ENCODE data around the gene PGPEP1.
"Not testable (repeated sequence)": the region's sequence is repeated elsewhere in the genome, so short reads cannot be mapped to it uniquely, and the experiment has no call there.

Gene PGPEP1

DNA sequence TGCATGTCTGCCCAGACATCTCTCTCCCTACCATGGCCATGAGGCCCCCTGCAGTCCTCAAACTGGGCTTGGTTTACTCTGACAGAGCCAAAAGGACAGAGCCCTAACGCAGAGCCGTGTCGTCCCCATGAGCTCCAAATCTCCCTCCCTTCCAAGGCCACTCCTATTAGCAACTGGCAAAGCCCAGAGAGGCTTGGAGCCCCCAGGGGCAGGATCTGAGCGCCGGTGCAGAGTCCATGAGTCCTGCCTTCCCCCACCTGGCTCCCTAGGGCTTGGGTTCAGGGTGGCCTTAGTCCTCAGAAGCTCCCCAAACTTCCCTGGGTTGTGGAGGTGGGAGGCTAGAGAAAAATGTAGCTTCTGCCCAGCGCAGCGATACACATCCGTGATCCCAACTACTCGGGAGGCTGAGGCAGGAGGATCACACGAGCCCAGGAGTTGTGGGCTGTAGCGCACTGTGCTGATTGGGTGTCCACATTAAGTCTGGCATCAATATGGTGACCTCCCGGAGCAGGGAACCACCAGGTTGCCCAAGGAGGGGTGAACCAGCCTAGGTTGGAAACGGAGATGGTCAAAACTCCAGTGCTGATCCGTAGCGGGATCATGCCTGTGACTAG is 7.4 kb upstream of the PGPEP1 start:
- DNase-seq: no peak

GRCh38 chr19:18333680-18334079 is 6.7 kb upstream of the PGPEP1 start:
- no peak for DNase-seq

- no peak for DNase-seq
Measured at GRCh38 chr19:18336121-18336520, 4.3 kb upstream of the PGPEP1 start.

DNA sequence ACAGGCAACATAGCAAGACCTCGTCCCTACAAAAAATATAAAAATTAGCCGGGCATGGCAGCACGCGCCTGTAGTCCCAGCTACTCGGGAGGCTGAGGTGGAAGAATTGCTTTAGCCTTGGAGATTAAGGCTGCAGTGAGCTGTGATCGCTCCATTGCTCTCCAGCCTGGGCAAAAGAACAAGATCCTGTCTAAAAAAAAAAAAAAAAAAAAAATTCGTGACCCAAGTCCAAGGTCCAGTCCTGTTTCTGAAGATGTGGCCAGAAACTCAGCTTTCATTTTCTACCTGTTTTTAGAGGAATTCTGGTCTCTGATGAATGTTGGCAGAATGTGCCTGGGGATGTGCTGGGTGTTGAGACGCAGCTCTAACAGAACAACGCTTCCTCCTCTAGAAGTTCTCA is 1.9 kb upstream of the PGPEP1 start:
- no peak for DNase-seq

DNA sequence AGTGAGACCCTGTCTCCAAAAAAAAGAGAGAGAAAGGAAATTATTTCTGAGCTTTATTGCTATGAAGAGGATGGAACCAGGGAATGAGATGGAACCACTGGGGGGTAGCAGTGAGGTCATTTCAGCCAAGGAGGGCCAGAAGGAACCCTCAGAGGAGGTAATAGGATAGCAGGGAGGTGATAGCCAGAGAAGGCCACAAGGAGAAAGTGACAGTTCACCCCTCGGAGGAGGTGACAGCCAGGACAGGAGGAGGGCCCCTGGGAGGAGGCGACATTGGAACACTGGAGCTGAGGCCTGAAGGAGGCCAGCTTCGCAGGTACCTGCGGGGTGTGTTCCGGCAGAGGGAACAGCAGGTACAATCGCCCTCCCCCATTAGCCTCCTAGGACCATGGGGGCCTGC is 675 bp upstream of the PGPEP1 start:
- peak; percentile 67 for DNase-seq

DNA sequence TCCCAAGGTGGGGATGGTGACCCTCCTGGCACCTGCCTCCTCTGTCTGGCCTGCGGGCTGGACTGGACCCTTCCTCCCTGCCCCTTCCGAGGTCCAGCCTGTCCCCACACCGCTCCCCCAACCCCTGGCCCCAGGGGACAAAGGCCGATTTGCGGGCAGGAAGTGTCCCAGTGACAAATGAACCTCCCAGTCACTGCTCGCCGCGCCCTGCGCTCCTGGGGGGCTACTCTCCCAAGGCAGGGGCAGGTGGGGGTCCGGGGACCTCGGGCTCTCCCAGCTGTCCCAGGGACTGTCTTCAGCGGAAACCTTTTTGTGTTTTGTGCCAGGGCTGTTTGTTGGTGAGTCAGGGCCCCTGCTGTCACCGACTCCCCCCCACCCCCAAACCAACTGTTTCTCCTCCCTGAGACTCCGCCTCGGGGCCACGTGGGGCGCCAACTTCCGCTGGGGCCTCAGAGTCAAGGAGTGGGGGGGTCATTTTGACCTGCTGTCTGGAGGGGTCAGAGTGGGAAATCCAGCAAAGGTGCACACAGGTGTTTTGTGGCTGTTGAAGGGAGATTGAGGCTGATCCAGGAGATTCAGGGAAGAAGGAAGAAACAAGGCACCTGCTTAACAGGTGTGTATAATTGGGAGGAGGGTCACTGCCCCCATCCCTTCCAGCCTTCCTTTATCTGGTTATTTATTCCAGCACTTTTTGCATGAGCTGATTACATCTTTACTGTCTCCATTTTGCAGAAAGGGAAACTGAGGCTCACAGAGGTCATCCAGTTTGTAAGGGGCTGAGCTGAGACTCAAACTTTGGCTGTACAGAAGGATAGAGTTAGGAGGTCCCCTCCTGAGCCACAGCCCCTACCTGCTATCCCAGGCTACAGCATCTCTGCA is 831 bp downstream of the PGPEP1 start:
- DNase-seq: peak; percentile 72

DNA sequence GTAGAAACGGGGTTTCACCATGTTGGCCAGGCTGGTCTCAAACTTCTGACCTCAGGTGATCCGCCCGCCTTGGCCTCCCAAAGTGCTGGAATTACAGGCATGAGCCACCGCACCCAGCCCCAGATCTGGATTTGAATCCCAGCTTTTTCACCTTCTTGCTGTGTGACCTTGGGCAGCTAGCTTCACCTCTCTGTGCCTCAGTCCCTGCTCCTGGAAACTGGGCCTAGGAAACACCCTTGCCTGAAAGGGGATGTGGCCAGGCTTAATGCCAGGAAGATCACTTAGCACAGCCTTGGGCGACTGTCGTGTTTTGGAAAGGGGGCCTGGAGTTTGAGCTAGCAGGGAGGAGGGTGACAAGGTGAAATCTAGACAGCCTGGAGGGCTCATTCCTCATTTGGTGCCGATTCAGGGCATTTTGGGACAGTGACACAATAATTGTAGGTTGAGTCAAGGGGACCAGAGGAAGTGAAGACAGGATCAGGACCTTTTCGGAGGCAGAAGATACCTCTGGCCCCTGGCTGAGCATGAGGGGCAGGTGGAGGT is 1.8 kb downstream of the PGPEP1 start:
- no peak for DNase-seq

DNA sequence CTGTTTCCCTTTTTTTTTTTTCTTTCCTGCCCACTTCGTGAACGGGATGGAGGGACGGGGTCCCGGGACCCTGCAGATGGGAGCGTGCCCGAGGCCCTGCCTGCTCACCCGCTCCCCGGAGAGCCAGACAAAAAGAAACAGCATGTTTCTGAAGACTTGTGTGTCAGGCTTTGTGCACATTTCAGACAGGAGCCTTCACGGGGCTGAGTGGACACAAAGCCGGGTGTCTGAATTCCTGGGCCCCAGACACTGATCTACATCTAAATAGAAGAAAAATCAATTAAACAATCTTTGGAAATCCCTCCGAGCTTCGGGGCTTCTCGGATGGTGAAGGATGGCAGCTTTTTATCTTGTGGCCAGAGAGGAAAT is 4.2 kb downstream of the PGPEP1 start:
- DNase-seq: no peak

GRCh38 chr19:18345296-18345695 is 4.9 kb downstream of the PGPEP1 start:
- DNase-seq: no peak

GRCh38 chr19:18346091-18346490 is 5.7 kb downstream of the PGPEP1 start:
- no peak for DNase-seq

DNA sequence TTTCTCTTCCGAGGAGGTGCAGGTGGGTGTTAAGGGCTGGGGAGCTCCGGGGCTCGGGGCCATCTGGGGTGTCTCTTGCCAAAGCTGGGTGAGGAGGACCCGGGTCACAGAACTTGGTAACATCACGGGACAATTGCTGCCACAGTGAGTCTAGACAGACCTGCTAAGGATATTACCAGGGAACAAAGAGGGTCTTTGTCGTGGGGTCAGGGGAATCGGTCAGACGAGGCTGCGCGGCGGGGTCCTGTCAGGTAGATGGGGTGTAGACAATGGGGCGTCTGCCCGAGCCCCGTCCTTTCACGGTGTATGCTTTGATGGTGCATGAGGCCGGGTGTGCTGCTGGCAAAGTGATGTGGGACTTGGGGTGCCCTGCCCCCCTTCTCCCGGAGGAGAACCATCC is 7.8 kb downstream of the PGPEP1 start:
- no peak for DNase-seq

GRCh38 chr19:18348818-18349339 is 8.5 kb downstream of the PGPEP1 start:
- DNase-seq: not testable (repeated sequence)

- peak; percentile 29 for DNase-seq
Measured at GRCh38 chr19:18349524-18350128, 9.2 kb downstream of the PGPEP1 start.

DNA sequence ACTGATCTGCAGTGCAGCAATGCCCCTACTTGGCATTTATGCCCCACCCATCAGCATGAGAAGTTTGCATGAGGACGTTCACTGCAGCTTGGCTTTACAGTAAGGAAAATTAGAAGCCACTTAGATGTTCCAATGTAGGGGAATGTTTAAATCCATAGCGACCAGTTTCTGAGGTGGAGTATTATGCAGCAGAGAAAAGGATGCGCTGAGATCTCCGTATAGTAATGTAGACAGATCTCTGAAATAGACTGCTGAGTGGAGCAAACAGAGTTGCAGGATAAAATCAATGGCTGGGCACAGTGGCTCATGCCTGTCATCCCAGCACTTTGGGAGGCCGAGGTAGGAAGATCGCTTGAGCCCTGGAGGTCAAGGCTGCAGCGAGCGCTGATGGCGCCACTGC is 10.1 kb downstream of the PGPEP1 start:
- DNase-seq: no peak

DNA sequence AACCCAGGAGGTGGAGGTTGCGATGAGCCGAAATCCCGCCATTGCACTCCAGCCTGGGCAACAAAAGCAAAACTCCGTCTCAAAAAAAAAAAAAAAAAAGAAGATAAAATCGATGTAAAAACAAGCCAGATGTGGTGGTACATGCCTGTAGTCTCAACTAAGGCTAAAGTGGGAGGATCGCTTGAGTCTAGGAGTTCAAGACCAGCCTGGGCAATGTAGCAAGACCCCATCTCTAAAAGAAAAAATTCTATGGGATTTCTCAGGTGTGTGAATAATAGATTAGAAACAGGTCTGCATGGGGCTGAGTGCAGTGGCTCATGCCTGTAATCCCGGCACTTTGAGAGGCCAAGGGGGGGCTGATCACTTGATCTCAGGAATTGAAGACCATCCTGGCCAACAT is 11.1 kb downstream of the PGPEP1 start:
- no peak for DNase-seq

- DNase-seq: no peak
Measured at GRCh38 chr19:18353378-18354005, 13.1 kb downstream of the PGPEP1 start.

GRCh38 chr19:18354743-18355142 is 14.3 kb downstream of the PGPEP1 start:
- DNase-seq: not testable (repeated sequence)

DNA sequence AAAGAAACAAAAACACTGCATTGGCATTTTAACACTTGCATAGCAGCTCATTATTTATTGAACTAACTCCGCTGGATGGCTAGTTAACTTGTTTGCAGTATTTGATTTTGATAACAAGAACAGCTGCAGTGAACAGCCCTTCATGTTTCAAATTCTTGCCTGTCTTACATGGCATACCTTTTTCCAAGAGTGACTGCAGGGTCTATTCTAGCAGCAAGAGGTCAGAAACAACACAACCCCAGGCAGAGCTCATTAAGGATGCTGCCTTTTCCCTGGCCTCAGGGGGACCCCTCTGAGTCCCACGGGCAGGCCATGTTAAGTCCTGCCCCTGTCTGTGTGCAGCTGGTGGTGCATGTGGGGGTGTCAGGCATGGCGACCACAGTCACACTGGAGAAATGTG is 16.6 kb downstream of the PGPEP1 start:
- no peak for DNase-seq

- DNase-seq: no peak
Measured at GRCh38 chr19:18361646-18362045, 21.2 kb downstream of the PGPEP1 start.

DNA sequence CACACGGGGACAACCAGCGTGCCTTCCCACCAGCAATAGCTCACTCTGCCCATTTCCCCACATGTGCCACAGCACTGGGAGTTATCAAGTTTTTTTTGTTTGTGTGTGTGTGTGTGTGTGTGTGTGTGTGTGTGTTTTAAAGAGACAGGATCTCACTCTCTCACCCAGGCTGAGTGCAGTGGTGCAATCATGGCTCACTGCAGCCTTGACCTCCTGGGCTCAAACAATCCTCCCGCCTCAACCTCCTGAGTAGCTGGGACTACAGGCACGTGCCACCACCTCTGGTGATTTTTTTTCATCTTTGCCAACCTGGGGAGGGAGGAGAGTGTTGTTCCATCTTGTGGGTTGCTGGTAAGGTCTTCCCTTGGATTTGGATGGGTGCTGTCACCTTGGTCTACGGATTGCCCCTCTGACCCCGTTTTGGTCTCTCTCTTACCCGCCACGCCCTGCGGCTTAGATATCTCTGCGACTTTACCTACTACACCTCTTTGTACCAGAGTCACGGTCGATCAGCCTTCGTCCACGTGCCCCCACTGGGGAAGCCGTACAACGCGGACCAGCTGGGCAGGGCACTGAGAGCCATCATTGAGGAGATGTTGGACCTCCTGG is 22.6 kb downstream of the PGPEP1 start:
- DNase-seq: peak; percentile 29

- DNase-seq: no peak
Measured at GRCh38 chr19:18363787-18364186, 23.4 kb downstream of the PGPEP1 start.

GRCh38 chr19:18364277-18364825 is 24.0 kb downstream of the PGPEP1 start:
- DNase-seq: not testable (repeated sequence)
